RWPE2 (cell line): ENCODE measurements around the gene WFIKKN2.

Source experiments
- ATAC-seq: fragments of 200-7000 bp; cut with Tn5 transposase; 3 replicates; pipeline ENCODE4 v1.9.1; 2021; ENCODE audit warnings: low read depth
- DNase-seq: peaks from one replicate; pipeline ENCODE4 v3.0.0-alpha.2; 2020; ENCODE audit warnings: low spot score
- H3K27ac ChIP-seq: fragments of 450-650 bp; 2 replicates; pipeline ENCODE4 v1.5.1; 2017; ENCODE audit warnings: mild to moderate bottlenecking; ENCODE audit not compliant: poor library complexity, severe bottlenecking
- H3K27me3 ChIP-seq: fragments of 250-450 bp; sonication (Bioruptor Pico); 2 replicates; pipeline ENCODE4 v1.5.1; 2021; ENCODE audit warnings: mild to moderate bottlenecking, moderate library complexity; ENCODE audit not compliant: insufficient read depth, poor library complexity, severe bottlenecking
- H3K36me3 ChIP-seq: fragments of 250-450 bp; sonication (Bioruptor Pico); 2 replicates; pipeline ENCODE4 v1.5.1; 2020; ENCODE audit warnings: low read depth, mild to moderate bottlenecking, moderate library complexity
- H3K4me1 ChIP-seq: fragments of 250-450 bp; sonication (Bioruptor Pico); 2 replicates; pipeline ENCODE4 v1.5.1; 2021; ENCODE audit warnings: mild to moderate bottlenecking, moderate library complexity; ENCODE audit not compliant: insufficient read depth, poor library complexity, severe bottlenecking
- H3K4me3 ChIP-seq: fragments of 250-450 bp; sonication (Bioruptor Pico); 2 replicates; pipeline ENCODE4 v1.5.1; 2021; ENCODE audit warnings: mild to moderate bottlenecking, moderate library complexity; ENCODE audit not compliant: severe bottlenecking
- H3K9me3 ChIP-seq: fragments of 250-450 bp; sonication (Bioruptor Pico); 2 replicates; pipeline ENCODE4 v1.5.1; 2021; ENCODE audit warnings: mild to moderate bottlenecking, moderate library complexity; ENCODE audit not compliant: severe bottlenecking
- CTCF ChIP-seq: fragments of 450-650 bp; IDR thresholded peaks from one replicate; pipeline ENCODE4 v1.5.1; 2017; ENCODE audit warnings: mild to moderate bottlenecking, moderate library complexity; ENCODE audit not compliant: poor library complexity, severe bottlenecking

WFIKKN2 gene

DNA sequence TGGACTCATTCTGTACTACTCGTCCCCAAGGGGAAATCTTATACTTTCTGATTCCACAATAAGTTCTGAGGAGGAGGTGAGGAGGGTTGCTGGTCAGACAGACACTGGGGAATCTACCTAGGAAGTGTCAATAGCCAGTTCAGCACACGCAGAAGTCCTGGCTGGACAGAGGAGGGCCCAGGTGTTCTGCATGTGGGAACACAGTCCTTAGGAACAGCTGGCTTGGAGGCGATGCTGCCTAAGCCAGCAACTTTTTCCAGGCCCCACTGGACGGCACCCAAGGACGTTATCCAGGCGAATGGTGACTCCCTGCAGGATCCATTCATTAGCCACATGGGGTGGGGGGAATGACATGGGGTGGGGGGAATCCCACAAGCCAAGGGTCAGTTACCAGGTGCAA, 29.9 kb upstream of the WFIKKN2 start:
- no peak for ATAC-seq
- no peak for TF ChIP-seq CTCF
- peaks cover 3% of the 10 kb centered on the region for H3K4me1 ChIP-seq
- H3K4me3 ChIP-seq: no peak overlapping the region
- DNase-seq: no peak
- H3K27ac ChIP-seq: no peak overlapping the region
- H3K36me3 ChIP-seq: no peaks in the 10 kb centered on the region
- no peaks in the 10 kb centered on the region for H3K27me3 ChIP-seq
- H3K9me3 ChIP-seq: no peaks in the 10 kb centered on the region

DNA sequence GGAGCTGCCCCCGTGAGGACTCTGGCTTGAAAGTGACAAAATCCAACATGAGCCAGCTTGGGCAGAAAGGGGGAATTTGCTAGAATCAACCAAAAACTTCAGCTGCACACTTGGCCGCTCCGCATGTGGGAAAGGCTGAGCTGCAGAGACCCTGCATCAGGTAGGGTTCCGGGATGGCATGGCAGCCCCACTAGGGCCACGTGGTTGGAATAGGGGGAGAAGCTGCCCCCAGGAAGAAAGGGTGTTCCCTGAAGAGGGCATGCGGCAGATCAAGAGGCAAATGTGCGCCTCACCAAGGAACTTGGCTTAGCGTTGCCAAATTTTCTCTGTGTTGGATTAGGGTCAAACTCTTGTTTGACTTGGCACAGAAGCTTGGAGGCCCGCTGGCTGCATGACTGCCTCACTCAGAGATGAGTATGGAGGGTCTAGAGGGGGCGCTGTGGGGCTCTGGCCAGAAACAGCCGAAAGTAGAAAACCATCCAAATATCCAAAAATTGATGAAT, 29.2 kb upstream of the WFIKKN2 start:
- Histone ChIP-seq H3K27ac (no peak overlapping the region), H3K4me1 (peaks cover 3% of the 10 kb centered on the region), H3K36me3 (no peaks in the 10 kb centered on the region), H3K4me3 (no peak overlapping the region), H3K27me3 (no peaks in the 10 kb centered on the region), H3K9me3 (no peaks in the 10 kb centered on the region)
- ATAC-seq (no peak), DNase-seq (no peak)
- no peak for TF ChIP-seq CTCF

DNA sequence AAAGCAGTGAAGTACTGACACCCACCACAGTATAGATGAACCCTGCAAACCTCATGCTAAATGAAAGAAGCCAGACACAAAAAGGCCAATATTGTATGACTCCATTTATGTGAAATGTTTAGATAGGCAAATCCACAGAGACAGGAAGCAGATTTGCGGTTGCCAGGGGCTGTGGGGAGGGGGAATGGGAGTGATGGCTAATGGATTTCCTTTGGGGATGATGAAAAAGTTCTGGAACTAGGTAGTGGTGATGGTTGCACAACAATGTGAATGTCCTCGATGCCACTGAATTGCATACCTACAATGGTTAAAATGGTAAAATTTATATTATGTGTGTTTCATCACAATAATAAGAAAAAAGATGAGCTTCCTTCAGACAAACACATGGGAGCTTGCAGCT, 28.4 kb upstream of the WFIKKN2 start:
- DNase-seq: no peak
- Histone ChIP-seq H3K27me3 (no peaks in the 10 kb centered on the region), H3K36me3 (no peaks in the 10 kb centered on the region)

DNA sequence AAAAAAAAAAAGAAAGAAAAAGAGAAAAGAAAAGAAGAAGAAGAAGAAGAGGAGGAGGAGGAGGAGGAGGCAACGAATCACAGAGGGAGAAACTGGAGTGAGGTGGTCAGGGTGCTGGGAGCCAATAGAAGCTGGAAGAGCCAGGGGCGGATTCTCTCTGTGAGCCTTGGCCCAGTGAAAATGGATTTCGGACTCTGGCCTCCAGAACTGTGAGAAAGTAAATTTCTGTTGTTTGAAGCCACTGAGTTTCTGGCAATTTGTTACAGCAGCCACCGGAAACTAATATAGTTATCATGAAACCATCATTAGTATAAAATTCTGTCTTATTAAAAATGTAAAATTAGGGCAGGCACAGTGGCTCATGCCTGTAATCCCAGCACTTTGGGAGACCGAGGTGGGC, 27.7 kb upstream of the WFIKKN2 start:
- no peaks in the 10 kb centered on the region for H3K27me3 ChIP-seq
- no peak for ATAC-seq
- no peaks in the 10 kb centered on the region for H3K9me3 ChIP-seq
- no peak overlapping the region for H3K4me3 ChIP-seq
- no peaks in the 10 kb centered on the region for H3K36me3 ChIP-seq
- H3K4me1 ChIP-seq: peaks cover 3% of the 10 kb centered on the region
- no peak overlapping the region for H3K27ac ChIP-seq
- TF ChIP-seq CTCF: no peak
- no peak for DNase-seq

More for the DNA sequence above, 28.4 kb upstream of the WFIKKN2 start:
- TF ChIP-seq CTCF: no peak
- no peak for ATAC-seq
- H3K9me3 ChIP-seq: no peaks in the 10 kb centered on the region
- H3K4me1 ChIP-seq: peaks cover 3% of the 10 kb centered on the region
- H3K27ac ChIP-seq: no peak overlapping the region
- H3K4me3 ChIP-seq: no peak overlapping the region

DNA sequence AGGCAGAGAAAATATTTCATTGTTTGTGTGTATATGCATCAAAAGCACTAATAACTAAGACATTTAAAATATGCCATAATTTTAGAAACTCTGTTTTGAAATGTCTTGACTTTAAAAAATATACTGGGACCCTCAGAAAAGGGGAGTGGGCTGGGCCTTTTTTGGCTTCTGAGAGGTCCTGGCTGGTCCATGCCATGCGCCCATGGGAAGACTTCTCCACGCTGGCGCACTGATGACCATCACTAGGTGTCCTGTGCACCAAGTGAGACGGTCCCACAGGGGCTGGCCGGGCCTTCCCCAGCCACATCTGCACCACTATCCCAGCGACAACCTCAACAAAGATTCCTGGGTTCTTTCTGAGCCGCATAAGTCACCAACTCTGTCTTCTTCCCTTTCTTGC, 27.0 kb upstream of the WFIKKN2 start:
- Histone ChIP-seq H3K9me3 (no peaks in the 10 kb centered on the region), H3K27ac (no peak overlapping the region), H3K4me3 (no peak overlapping the region), H3K36me3 (no peaks in the 10 kb centered on the region), H3K4me1 (peaks cover 3% of the 10 kb centered on the region), H3K27me3 (no peaks in the 10 kb centered on the region)
- no peak for TF ChIP-seq CTCF
- no peak for DNase-seq
- no peak for ATAC-seq
